CD14-positive monocyte (primary cell): ENCODE results near the gene ATP2A1. TPM values are rescaled to one million over a fixed set of nuclear protein-coding genes. Genes with fewer than 3 reads are reported as not detected.

Source experiments
- DNase-seq, 3 donors: peaks; one replicate each; pipeline ENCODE4 v3.0.0-alpha.2; 2011 to 2022
- H2AFZ ChIP-seq: 2 replicates; pipeline ENCODE4 v1.6.0; 2012; ENCODE audit warnings: mild to moderate bottlenecking, low read depth, low read length, inconsistent platforms; ENCODE audit not compliant: insufficient read depth, poor library complexity, severe bottlenecking
- H3K27ac ChIP-seq, 2 donors: 1 replicate in 1 of 2; 2 replicates in 1 of 2; pipeline ENCODE4 v1.5.1; 2012 to 2013; ENCODE audit warnings: low read length in 2 of 2, control low read depth in 1 of 2, inconsistent platforms in 1 of 2, low read depth in 1 of 2, mild to moderate bottlenecking in 1 of 2
- H3K27me3 ChIP-seq, 2 donors: one replicate each; pipeline versions ENCODE4 v1.6.0 to v1.6.1; 2011 to 2013; ENCODE audit warnings: low read length in 2 of 2; ENCODE audit not compliant: control insufficient read depth in 2 of 2, insufficient read depth in 2 of 2
- H3K36me3 ChIP-seq, 2 donors: replicated peaks in 1 of 2; 1 replicate in 1 of 2; 2 replicates in 1 of 2; pipeline versions ENCODE4 v1.5.1 to v1.6.1; 2012 to 2013; ENCODE audit warnings: low read length in 2 of 2, control low read depth in 1 of 2, inconsistent platforms in 1 of 2, mild to moderate bottlenecking in 1 of 2; ENCODE audit not compliant: insufficient read depth in 2 of 2, control insufficient read depth in 1 of 2
- H3K4me1 ChIP-seq, 2 donors: 1 replicate in 1 of 2; 2 replicates in 1 of 2; pipeline versions ENCODE4 v1.5.1 to v1.6.1; 2012 to 2013; ENCODE audit warnings: low read length in 2 of 2, control low read depth in 1 of 2, inconsistent platforms in 1 of 2, mild to moderate bottlenecking in 1 of 2, moderate library complexity in 1 of 2; ENCODE audit not compliant: insufficient read depth in 2 of 2, control insufficient read depth in 1 of 2
- H3K4me2 ChIP-seq: replicated peaks from 2 replicates; pipeline ENCODE3; 2012; ENCODE audit warnings: low read length, moderate library complexity, mild to moderate bottlenecking; ENCODE audit not compliant: poor library complexity, severe bottlenecking; ENCODE audit errors: extremely low read depth
- H3K4me3 ChIP-seq, 3 experiments: fragments of 200-600 bp in 1 of 3; sonication (generic) in 1 of 3; replicated peaks in 1 of 3; 1 replicate in 2 of 3; 2 replicates in 1 of 3; pipeline ENCODE4 v1.5.1; 2011 to 2013; ENCODE audit warnings: low read length in 3 of 3, mild to moderate bottlenecking in 3 of 3, control low read depth in 2 of 3, low read depth in 2 of 3, inconsistent platforms in 1 of 3, moderate library complexity in 1 of 3
- H3K79me2 ChIP-seq: 2 replicates; pipeline ENCODE4 v1.6.0; 2012; ENCODE audit warnings: mild to moderate bottlenecking, control low read depth, inconsistent platforms, low read length, moderate library complexity; ENCODE audit not compliant: insufficient read depth
- H3K9ac ChIP-seq: 2 replicates; pipeline ENCODE4 v1.6.0; 2017; ENCODE audit warnings: low read length, mild to moderate bottlenecking; ENCODE audit not compliant: insufficient read depth, poor library complexity, severe bottlenecking
- H3K9me3 ChIP-seq, 2 donors: replicated peaks in 1 of 2; 1 replicate in 1 of 2; 2 replicates in 1 of 2; pipeline versions ENCODE4 v1.5.1 to v1.6.1; 2012 to 2013; ENCODE audit warnings: low read length in 2 of 2, control low read depth in 1 of 2; ENCODE audit not compliant: control insufficient read depth in 1 of 2, insufficient read depth in 1 of 2
- H4K20me1 ChIP-seq: 2 replicates; pipeline ENCODE4 v1.6.0; 2012; ENCODE audit warnings: mild to moderate bottlenecking, low read length, control low read depth, moderate library complexity; ENCODE audit not compliant: insufficient read depth
- H3K27ac Mint-ChIP-seq, 7 donors: one replicate each; pipeline ENCODE4 v1.8.0; 2020; ENCODE audit warnings: mild to moderate bottlenecking in 7 of 7, mixed read lengths in 7 of 7, moderate library complexity in 6 of 7, inconsistent platforms in 2 of 7
- H3K27me3 Mint-ChIP-seq, 3 donors: one replicate each; pipeline ENCODE4 v1.8.0; 2021 to 2022; ENCODE audit warnings: low read depth in 3 of 3, mild to moderate bottlenecking in 3 of 3, mixed read lengths in 3 of 3, moderate library complexity in 3 of 3, inconsistent platforms in 1 of 3
- H3K36me3 Mint-ChIP-seq, 2 donors: one replicate each; pipeline ENCODE4 v1.8.0; 2020; ENCODE audit warnings: mixed read lengths in 2 of 2, inconsistent platforms in 1 of 2, mild to moderate bottlenecking in 1 of 2
- H3K4me1 Mint-ChIP-seq: one replicate; pipeline ENCODE4 v1.8.0; 2020; ENCODE audit warnings: mild to moderate bottlenecking, mixed read lengths
- H3K4me3 Mint-ChIP-seq, 2 donors: one replicate each; pipeline ENCODE4 v1.8.0; 2020; ENCODE audit warnings: mild to moderate bottlenecking in 2 of 2, mixed read lengths in 2 of 2, moderate library complexity in 1 of 2
- H3K9me3 Mint-ChIP-seq, 7 donors: one replicate each; pipeline ENCODE4 v1.8.0; 2020 to 2022; ENCODE audit warnings: mixed read lengths in 7 of 7, mild to moderate bottlenecking in 6 of 7, moderate library complexity in 6 of 7, inconsistent platforms in 2 of 7
- WGBS: methylation state at CpG from one replicate; pipeline ENCODE4 v1.1.5; 2013; ENCODE audit warnings: missing lambda C conversion rate; ENCODE audit not compliant: insufficient coverage; 5-methylcytosine and 5-hydroxymethylcytosine counted together
- intact Hi-C, 2 donors: fragments of 100-400 bp; cut with micrococcal nuclease; formaldehyde crosslinking; loops; one replicate each; pipeline versions ENCODE4 v1.15.0 to v1.15.1; 2023
- polyA plus RNA-seq, 3 donors: library from polyadenylated mRNA; depleted of rRNA in 1 of 3; unstranded in 2 of 3; stranded (reverse) in 1 of 3; fragments of 300-500 nt in 2 of 3; fragments of >200 nt in 1 of 3; fragmentation: Illumina TruSeq in 2 of 3; gene quantifications; 1 replicate in 2 of 3; 2 replicates in 1 of 3; pipeline ENCODE4 v1.2.3, GENCODE V29; 2012 to 2021
- TF ChIP-seq, protein P1 (sequence below): fragments of 200-600 bp; IDR thresholded peaks from one replicate; pipeline ENCODE4 v1.8.0; 2022; ENCODE audit warnings: antibody characterized with exemption, mild to moderate bottlenecking

The ATP2A1 gene
- polyA plus RNA-seq, 3 donors = 0.57 TPM; not detected in 2

GRCh38 chr16:28875134-28876018 is 2.9 kb upstream of the ATP2A1 start:
- peaks cover 30 to 42% of the 10 kb centered on the region in 2 donors for H3K36me3 ChIP-seq
- TF ChIP-seq, protein P1, sequence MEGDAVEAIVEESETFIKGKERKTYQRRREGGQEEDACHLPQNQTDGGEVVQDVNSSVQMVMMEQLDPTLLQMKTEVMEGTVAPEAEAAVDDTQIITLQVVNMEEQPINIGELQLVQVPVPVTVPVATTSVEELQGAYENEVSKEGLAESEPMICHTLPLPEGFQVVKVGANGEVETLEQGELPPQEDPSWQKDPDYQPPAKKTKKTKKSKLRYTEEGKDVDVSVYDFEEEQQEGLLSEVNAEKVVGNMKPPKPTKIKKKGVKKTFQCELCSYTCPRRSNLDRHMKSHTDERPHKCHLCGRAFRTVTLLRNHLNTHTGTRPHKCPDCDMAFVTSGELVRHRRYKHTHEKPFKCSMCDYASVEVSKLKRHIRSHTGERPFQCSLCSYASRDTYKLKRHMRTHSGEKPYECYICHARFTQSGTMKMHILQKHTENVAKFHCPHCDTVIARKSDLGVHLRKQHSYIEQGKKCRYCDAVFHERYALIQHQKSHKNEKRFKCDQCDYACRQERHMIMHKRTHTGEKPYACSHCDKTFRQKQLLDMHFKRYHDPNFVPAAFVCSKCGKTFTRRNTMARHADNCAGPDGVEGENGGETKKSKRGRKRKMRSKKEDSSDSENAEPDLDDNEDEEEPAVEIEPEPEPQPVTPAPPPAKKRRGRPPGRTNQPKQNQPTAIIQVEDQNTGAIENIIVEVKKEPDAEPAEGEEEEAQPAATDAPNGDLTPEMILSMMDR = no peak
- H3K4me3 ChIP-seq = no peak overlapping the region
- no peak overlapping the region for H3K27ac ChIP-seq
- intact Hi-C loops = no loop called here
- H3K9me3 ChIP-seq = no peaks in the 10 kb centered on the region
- H3K4me1 Mint-ChIP-seq = peaks cover 17% of the 10 kb centered on the region
- H3K4me2 ChIP-seq = no peak overlapping the region
- H3K9me3 Mint-ChIP-seq = no peaks in the 10 kb centered on the region
- peaks cover 11% of the 10 kb centered on the region for H4K20me1 ChIP-seq
- peaks cover 29 to 43% of the 10 kb centered on the region in 2 donors for H3K36me3 Mint-ChIP-seq
- peak overlapping the region in 1 of 7 donors; percentile 56 for H3K27ac Mint-ChIP-seq
- WGBS = 79% methylated on average over 6 of the region's 13 CpGs
- peaks cover 0 to 1% of the 10 kb centered on the region in 2 donors for H3K27me3 ChIP-seq
- no peak for DNase-seq
- H3K79me2 ChIP-seq = no peaks in the 10 kb centered on the region
- no peak overlapping the region for H3K9ac ChIP-seq
- no peak overlapping the region for H2AFZ ChIP-seq
- H3K27me3 Mint-ChIP-seq = peaks cover 7 to 15% (median 7%) of the 10 kb centered on the region in 3 donors
- no peak overlapping the region for H3K4me3 Mint-ChIP-seq
- peaks cover 11 to 15% of the 10 kb centered on the region in 2 donors for H3K4me1 ChIP-seq

DNA sequence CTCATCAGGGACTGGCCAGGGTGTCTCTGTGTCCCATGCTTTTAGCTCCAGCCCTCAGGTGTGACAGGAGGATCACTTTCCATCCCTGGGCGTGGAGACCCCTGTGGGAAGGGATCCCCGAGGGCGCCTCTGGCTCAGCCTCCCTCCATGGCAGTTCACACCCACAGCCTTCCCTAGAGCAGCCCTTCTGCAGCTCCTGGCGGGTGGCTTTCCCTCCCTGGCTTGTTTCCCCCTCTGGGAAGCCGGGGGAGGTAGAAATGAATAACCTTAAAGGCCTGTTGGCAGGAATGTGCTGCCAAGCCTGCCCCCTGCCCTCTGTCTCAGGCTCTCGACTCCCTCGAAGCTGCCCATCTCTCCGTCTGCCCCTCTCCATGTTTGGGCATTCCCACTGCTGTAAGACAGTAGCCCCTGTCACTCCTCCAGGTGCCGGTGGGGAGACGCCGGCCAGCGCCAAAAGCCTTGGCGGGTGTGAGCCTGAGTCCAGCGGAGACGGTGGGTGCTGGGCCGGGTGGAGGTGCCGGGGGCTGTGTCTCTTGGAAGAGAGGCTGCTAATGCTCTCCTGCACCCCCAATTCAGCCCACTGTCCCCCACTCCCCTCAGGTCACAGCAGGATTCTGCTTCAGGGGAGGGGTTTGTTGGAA is 2.1 kb upstream of the ATP2A1 start:
- Histone ChIP-seq H3K27ac (no peak overlapping the region), H3K4me3 (no peak overlapping the region), H3K27me3 (peaks cover 0 to 9% of the 10 kb centered on the region in 2 donors), H4K20me1 (peaks cover 11% of the 10 kb centered on the region), H3K9ac (no peak overlapping the region), H3K4me1 (peaks cover 14 to 19% of the 10 kb centered on the region in 2 donors), H3K4me2 (no peak overlapping the region), H3K79me2 (no peaks in the 10 kb centered on the region), H2AFZ (no peak overlapping the region), H3K9me3 (no peaks in the 10 kb centered on the region), H3K36me3 (peaks cover 23 to 35% of the 10 kb centered on the region in 2 donors)
- TF ChIP-seq, protein P1 = no peak
- peaks cover 0 to 3% (median 0%) of the 10 kb centered on the region in 7 donors for H3K9me3 Mint-ChIP-seq
- intact Hi-C loops = no loop called here
- peaks cover 12 to 22% (median 15%) of the 10 kb centered on the region in 3 donors for H3K27me3 Mint-ChIP-seq
- 92% methylated on average over 5 of the region's 17 CpGs for WGBS
- no peak overlapping the region for H3K27ac Mint-ChIP-seq
- H3K36me3 Mint-ChIP-seq = peaks cover 22 to 36% of the 10 kb centered on the region in 2 donors
- H3K4me1 Mint-ChIP-seq = peaks cover 22% of the 10 kb centered on the region
- no peak overlapping the region for H3K4me3 Mint-ChIP-seq
- no peak for DNase-seq
